Sigmoid colon (tissue), 4 donors: ENCODE results near the gene MMP25.

Experiments
- POLR2A ChIP-seq, 2 donors: fragments of 450-650 bp; IDR thresholded peaks; one replicate each; pipeline ENCODE4 v1.6.1; 2016; ENCODE audit warnings: antibody characterized with exemption in 2 of 2, mild to moderate bottlenecking in 2 of 2, moderate library complexity in 2 of 2
- POLR2AphosphoS5 ChIP-seq, 4 donors: sonication (generic); formaldehyde crosslinking; IDR thresholded peaks; one replicate each; pipeline ENCODE4 v1.6.1; 2017; ENCODE audit warnings: antibody characterized with exemption in 4 of 4
- TF ChIP-seq, protein P1 (sequence below), 4 experiments: fragments of 450-650 bp in 3 of 4; fragments of 200-600 bp in 1 of 4; IDR thresholded peaks; one replicate each; pipeline ENCODE4 v1.5.1; 2016 to 2019; ENCODE audit warnings: antibody characterized with exemption in 4 of 4, mild to moderate bottlenecking in 3 of 4, moderate library complexity in 2 of 4

DNA sequence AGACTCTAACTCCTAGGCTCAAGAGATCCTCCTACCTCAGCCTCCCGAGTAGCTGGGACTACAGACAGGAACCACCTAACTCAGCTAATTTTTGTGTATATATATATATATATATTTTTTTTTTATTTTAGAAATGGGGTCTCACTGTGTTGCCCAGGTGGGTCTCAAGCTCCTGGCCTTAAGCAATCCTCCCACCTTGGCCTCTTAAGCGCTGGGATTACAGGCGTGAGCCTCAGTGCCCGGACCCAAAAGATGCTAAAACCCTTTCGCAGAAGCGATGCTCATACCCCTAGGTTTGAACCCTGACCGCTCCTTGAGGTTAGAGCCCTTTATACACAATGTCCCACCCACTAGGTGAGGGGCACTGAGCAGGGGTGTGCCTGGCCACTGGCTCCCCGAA is 35.9 kb upstream of the MMP25 start:
- no peak for TF ChIP-seq POLR2A (IDR thresholded peaks at IDR 0.05)
- TF ChIP-seq, protein P1, sequence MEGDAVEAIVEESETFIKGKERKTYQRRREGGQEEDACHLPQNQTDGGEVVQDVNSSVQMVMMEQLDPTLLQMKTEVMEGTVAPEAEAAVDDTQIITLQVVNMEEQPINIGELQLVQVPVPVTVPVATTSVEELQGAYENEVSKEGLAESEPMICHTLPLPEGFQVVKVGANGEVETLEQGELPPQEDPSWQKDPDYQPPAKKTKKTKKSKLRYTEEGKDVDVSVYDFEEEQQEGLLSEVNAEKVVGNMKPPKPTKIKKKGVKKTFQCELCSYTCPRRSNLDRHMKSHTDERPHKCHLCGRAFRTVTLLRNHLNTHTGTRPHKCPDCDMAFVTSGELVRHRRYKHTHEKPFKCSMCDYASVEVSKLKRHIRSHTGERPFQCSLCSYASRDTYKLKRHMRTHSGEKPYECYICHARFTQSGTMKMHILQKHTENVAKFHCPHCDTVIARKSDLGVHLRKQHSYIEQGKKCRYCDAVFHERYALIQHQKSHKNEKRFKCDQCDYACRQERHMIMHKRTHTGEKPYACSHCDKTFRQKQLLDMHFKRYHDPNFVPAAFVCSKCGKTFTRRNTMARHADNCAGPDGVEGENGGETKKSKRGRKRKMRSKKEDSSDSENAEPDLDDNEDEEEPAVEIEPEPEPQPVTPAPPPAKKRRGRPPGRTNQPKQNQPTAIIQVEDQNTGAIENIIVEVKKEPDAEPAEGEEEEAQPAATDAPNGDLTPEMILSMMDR (IDR thresholded peaks at IDR 0.05) = no peak
- TF ChIP-seq POLR2AphosphoS5 (IDR thresholded peaks at IDR 0.05) = no peak
